GM18873 (cell line): ENCODE measurements around the gene KTN1.

Source experiments
- ATAC-seq: cut with Tn5 transposase; IDR thresholded peaks from one replicate; pipeline ENCODE4 v1.9.1; 2021; ENCODE audit warnings: mild to moderate bottlenecking, moderate library complexity, moderate number of reproducible peaks; ENCODE audit not compliant: unreplicated experiment, low FRiP score

KTN1 gene, protein sequence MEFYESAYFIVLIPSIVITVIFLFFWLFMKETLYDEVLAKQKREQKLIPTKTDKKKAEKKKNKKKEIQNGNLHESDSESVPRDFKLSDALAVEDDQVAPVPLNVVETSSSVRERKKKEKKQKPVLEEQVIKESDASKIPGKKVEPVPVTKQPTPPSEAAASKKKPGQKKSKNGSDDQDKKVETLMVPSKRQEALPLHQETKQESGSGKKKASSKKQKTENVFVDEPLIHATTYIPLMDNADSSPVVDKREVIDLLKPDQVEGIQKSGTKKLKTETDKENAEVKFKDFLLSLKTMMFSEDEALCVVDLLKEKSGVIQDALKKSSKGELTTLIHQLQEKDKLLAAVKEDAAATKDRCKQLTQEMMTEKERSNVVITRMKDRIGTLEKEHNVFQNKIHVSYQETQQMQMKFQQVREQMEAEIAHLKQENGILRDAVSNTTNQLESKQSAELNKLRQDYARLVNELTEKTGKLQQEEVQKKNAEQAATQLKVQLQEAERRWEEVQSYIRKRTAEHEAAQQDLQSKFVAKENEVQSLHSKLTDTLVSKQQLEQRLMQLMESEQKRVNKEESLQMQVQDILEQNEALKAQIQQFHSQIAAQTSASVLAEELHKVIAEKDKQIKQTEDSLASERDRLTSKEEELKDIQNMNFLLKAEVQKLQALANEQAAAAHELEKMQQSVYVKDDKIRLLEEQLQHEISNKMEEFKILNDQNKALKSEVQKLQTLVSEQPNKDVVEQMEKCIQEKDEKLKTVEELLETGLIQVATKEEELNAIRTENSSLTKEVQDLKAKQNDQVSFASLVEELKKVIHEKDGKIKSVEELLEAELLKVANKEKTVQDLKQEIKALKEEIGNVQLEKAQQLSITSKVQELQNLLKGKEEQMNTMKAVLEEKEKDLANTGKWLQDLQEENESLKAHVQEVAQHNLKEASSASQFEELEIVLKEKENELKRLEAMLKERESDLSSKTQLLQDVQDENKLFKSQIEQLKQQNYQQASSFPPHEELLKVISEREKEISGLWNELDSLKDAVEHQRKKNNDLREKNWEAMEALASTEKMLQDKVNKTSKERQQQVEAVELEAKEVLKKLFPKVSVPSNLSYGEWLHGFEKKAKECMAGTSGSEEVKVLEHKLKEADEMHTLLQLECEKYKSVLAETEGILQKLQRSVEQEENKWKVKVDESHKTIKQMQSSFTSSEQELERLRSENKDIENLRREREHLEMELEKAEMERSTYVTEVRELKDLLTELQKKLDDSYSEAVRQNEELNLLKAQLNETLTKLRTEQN (N-terminal part only)

DNA sequence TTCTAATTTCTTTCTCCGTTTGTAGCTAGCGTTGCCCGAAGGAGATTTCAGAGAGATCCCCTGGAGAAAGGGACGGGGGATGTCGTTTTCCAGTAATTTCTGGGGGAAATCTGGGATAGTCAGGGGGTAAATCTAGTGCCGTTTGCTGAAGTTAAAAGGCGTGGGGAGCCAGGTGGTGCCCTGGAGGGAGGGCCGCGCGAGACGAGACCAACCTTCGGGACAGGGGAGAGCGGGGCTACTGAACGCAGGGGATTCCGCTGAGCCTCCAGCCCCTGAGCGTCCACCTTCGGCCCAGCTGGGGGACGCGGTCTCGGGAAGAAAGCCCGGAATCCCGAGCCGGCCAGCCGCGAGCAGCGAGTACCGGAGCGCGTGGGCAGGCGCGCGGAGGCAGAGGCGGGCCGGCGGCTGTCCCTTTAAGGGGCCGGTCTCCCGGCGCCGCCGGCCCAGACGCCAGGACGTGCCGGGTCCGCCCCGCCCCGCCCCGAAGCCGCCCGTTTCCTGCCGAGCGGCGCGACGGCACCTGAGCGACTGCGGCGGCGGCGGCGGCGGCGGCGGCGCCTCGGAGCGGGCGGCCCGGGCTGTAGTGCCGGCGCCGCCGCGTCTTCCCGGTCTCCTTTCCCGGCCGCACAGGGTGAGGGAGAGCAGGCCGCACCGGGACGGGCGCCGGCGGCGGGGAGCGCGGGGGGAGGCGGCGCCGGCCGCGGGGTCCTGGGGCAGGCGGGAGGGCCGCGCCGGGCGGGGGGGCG is at the start of gene KTN1:
KTN1 (plus strand) TSS at position 484 of the 746 bp plus-strand sequence. CDS start 31,842 bp downstream, outside the sequence.
- ATAC-seq = peak; percentile 48

DNA sequence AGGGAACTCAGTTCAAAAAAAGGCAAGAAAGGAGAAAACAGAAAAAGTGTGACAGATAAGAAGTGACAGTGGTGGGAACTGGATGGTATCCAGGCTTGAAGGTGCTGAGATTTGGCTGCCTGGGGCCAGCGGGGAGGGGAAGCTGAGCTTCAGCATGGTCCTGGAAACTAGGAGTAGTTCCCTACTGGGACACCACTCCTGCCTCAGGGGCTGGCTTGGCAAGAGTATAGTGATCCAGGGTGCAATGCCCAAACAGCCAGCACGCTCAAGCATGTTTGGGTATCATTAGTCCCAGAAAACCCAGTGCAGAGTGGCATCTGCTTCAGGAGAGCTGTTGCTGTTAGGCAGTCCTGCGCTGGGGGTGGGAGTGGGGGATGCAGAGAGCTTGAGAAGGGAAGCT is 49.5 kb upstream of the KTN1 start:
- no peak for ATAC-seq

DNA sequence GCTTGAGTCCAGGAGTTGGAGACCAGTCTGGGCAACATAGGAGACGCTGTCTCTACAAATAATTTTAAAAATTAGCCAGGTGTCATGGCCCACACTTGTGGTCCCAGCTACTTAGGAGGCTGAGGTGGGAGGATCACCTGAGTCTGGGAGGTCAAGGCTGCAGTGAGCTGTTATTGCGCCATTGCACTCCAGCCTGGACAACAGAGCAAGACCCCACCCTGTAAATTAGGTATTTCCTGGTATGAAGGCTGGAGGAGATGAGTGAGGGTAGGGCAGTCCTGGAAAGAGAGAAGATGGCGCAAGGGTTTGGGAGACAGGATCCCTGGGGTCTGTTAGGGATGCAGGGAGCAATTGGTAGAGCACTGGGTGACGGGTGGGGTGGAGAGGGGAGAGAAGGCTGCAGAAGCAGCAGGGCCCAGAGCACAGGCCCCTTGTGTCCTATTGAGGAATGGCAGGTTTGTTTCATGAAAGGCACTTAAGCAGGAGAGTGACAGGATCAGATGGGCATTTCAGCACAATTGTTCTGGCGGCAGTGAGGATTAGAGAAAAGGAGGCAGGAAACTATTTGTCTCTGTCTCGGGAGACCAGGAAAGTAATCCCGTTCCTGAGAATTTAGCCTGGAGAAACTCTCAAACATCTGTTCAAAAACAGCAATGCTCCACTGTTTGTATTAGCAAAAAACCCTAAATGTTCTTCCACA is 47.2 kb upstream of the KTN1 start:
- no peak for ATAC-seq

- no peak for ATAC-seq
Measured at GRCh38 chr14:55533960-55534359, 46.0 kb upstream of the KTN1 start.

- ATAC-seq = no peak
Measured at GRCh38 chr14:55535516-55536203, 44.3 kb upstream of the KTN1 start.

GRCh38 chr14:55536204-55536708 is 43.8 kb upstream of the KTN1 start:
- ATAC-seq = no peak

- ATAC-seq = no peak
Measured at GRCh38 chr14:55537782-55538181, 42.2 kb upstream of the KTN1 start.

DNA sequence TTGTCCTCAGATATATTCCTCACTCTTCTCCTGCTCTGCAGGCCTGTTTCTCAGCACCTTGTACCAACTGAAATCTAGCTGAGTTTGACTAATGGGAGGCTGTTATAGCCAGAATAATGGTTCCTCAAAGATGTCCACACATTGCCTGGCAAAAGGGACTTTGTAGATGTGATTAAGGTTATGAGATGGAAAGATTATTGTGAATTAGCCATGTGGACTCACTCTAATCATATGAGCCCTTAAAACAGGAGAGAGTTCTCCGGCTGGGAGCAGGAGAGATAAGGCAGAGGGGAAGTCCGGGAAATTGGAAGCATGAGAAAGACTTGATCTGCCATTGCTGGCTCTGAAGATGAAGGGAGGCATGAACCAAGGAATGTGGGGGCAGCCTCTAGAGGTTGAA is 40.0 kb upstream of the KTN1 start:
- ATAC-seq = no peak

- ATAC-seq = no peak
Measured at GRCh38 chr14:55540847-55541773, 38.9 kb upstream of the KTN1 start.

DNA sequence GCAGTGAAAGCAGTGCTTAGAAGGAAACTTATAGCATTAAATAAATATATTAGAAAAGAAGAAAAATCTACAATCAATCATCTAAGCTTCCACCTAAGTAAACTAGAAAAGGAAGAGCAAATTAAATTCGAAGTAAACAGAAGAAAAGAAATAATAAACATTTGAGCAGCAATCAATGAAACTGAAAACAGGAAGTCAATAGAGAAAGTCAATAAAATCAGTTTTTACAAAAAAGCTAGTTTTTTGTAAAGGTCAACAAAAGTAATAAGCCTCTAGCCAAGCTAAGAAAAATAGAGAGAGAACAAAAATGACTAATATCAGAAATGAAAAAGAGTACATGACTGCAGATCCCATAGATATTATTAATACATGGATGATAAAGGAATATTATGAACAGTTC is 34.2 kb upstream of the KTN1 start:
- ATAC-seq = peak; percentile 17

GRCh38 chr14:55546212-55546874 is 33.7 kb upstream of the KTN1 start:
- ATAC-seq = peak; percentile 53

GRCh38 chr14:55547650-55548315 is 32.2 kb upstream of the KTN1 start:
- ATAC-seq = peak; percentile 39

GRCh38 chr14:55553791-55554190 is 26.2 kb upstream of the KTN1 start:
- ATAC-seq = no peak

DNA sequence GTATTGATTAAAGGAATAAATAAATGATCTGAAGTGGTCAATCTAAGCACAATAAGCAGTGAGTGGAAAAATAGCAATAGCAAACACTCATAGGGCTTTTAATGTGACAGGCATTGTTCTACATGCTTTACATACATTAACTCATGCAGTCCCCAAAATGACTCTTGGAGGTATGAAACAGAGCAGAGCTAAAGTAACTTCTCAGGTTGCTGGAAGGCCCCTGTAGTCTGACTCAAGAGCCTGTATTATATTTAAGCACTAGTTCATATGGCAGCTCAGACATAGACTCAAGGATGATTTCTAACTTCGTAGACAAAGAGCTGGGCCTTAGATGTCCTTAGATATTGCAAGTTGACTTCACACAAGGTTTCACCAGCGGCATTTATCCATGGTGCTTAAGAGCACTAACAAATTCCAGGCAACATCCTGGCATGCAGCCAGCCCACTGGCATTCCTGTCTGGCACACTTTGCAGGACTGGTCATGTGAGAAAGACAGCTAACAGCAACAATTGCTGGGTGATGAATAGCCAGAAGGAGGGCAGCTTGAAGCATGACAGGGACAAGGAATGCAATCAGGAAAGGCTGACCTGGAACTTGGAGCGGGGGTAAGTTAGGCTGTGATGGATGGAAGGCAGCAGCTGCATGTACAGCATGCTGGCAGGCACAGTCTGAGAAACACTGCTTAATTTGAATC is 22.9 kb upstream of the KTN1 start:
- ATAC-seq = no peak

- no peak for ATAC-seq
Measured at GRCh38 chr14:55562135-55562534, 17.9 kb upstream of the KTN1 start.

- ATAC-seq = no peak
Measured at GRCh38 chr14:55568618-55569017, 11.4 kb upstream of the KTN1 start.
